ENCODE results near the gene NDUFA12. TPM values are rescaled to one million over a fixed set of nuclear protein-coding genes. Genes with fewer than 3 reads are reported as not detected.

The NDUFA12 gene
- total and polyA plus RNA-seq, 9 of the 15 experiments (the other 6 are each of a cell fraction or from before 2014, with no cell fraction given), result 115 to 986 (median 283) TPM

- TF ChIP-seq CHD7 (IDR thresholded peaks at IDR 0.05; ENCODE audit: low read depth, low read length) (no peak), C11orf30 (IDR thresholded peaks at IDR 0.05; ENCODE audit: low read depth) (peak; percentile 96), ZBTB17 (CRISPR knock-in tag; IDR thresholded peaks at IDR 0.05) (peak; percentile 10; the same call in 1 of the 2 replicates), PKNOX1 (IDR thresholded peaks at IDR 0.05) (peak; percentile 98), ZNF3 (CRISPR knock-in tag; IDR thresholded peaks at IDR 0.05) (no peak), GABPB1 (CRISPR knock-in tag; IDR thresholded peaks at IDR 0.05) (peak; percentile 91), NCOA1 (IDR thresholded peaks at IDR 0.05; ENCODE audit: low read depth) (peak; percentile 90), MNT (conservative IDR thresholded peaks at IDR 0.05) (peak; percentile 9 to 65; a peak in 2 of 4 replicates), MBD2 (IDR thresholded peaks at IDR 0.05; ENCODE audit: borderline replicate concordance, low read depth) (peak; percentile 73), ATF3 (IDR thresholded peaks at IDR 0.05) (no peak), ATF3 (CRISPR knock-in tag; conservative IDR thresholded peaks at IDR 0.05) (no peak), RHOXF2B (CRISPR knock-in tag; conservative IDR thresholded peaks at IDR 0.05) (no peak)
Observed at GRCh38 chr12:95003213-95003920, at the start of gene NDUFA12 (continued).
